ENCODE measurements around the gene MRPS34.

Gene MRPS34

DNA sequence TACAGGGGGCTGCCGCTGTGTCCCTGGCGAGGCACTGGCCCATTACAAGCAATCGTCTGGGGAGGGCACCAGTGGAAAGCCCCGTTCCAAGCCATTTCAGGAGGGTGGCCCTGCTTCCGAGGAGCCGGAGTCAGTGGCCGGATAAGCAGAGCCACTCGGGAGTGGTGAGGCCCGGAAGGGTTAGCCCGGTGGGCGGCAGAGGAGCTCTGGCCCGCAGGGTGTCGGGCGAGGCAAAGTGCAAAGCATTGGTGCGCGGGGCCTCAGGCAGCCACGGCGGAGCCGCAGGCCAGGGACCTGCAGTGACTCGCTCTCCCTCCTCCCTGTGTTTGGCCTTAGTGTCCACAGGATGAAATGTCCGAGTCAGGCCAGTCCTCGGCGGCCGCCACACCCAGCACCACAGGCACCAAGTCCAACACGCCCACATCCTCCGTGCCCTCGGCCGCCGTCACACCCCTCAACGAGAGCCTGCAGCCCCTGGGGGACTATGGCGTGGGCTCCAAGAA lies 26.2 kb downstream of the MRPS34 start:
- no peak overlapping the region for H3K4me3 ChIP-seq (ENCODE audit: low read length)
- H3K27me3 ChIP-seq (ENCODE audit: low read depth, low read length): no peaks in the 10 kb centered on the region
- no peaks in the 10 kb centered on the region for H3K9me3 ChIP-seq (ENCODE audit: insufficient read depth, low read length)
- peaks cover 3% of the 10 kb centered on the region for H3K36me3 ChIP-seq (replicated peaks; ENCODE audit: low read depth, low read length)
- H3K27ac ChIP-seq (ENCODE audit: low read length): no peak overlapping the region
- no peaks in the 10 kb centered on the region for H3K79me2 ChIP-seq (ENCODE audit: low read length)
- no peaks in the 10 kb centered on the region for H4K20me1 ChIP-seq (ENCODE audit: insufficient read depth, low read length)
- H2AFZ ChIP-seq (ENCODE audit: low read depth, low read length): no peak overlapping the region
- no peak overlapping the region for H3K4me2 ChIP-seq (ENCODE audit: low read length)
- H3K4me1 ChIP-seq (ENCODE audit: low read length): no peaks in the 10 kb centered on the region
- no peak overlapping the region for H3K9ac ChIP-seq (ENCODE audit: low read length)
- TF ChIP-seq EZH2phosphoT487 (IDR thresholded peaks at IDR 0.05; ENCODE audit: low read depth): no peak
- no peak for TF ChIP-seq CTCF (IDR thresholded peaks at IDR 0.05; ENCODE audit: low read depth, low read length)

DNA sequence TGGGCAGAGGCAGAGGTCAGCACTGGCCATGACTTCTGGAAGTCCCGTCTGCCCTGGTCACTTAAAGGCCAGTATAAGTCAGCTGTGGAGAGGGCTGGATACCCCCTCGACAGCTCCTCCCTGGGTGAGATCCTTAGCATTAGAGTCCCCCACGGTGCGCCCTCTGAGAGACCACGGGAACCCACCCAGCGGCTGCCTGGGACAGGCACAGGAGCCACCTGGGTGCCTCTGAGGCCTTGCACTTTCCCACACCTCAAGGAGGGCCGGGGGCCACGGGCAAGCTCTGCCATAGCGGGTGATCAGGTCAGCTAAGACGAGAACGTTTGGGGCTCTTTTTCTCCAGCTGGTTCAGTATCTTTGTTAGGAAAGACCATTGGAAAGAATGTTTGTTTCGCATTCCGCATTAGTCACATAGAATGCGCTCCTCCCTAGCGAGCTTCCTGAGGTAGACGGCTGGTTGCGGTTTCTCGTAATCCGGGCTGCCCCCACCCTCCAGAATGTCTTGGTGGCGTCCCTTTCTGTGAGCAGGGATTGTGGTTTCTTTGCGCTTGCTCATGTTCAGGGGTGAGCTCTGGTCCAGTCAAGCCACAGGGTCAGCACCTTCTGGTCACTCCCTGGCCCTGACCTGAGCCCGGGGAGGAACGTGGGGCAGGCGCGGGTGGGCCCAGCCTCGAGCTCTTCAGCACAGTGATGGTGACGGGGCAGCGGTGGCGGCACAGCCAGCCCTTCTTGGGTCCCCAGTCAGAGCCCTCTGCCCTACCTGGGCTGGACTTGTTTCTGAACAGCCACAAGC lies 26.8 kb downstream of the MRPS34 start:
- Histone ChIP-seq H3K4me3 (ENCODE audit: low read length) (no peak overlapping the region), H2AFZ (ENCODE audit: low read depth, low read length) (no peak overlapping the region), H3K9ac (ENCODE audit: low read length) (no peak overlapping the region), H3K79me2 (ENCODE audit: low read length) (no peaks in the 10 kb centered on the region), H3K4me2 (ENCODE audit: low read length) (no peak overlapping the region), H3K27ac (ENCODE audit: low read length) (no peak overlapping the region), H3K27me3 (ENCODE audit: low read depth, low read length) (no peaks in the 10 kb centered on the region), H3K36me3 (replicated peaks; ENCODE audit: low read depth, low read length) (peaks cover 3% of the 10 kb centered on the region), H3K4me1 (ENCODE audit: low read length) (no peaks in the 10 kb centered on the region), H3K9me3 (ENCODE audit: insufficient read depth, low read length) (no peaks in the 10 kb centered on the region), H4K20me1 (ENCODE audit: insufficient read depth, low read length) (no peaks in the 10 kb centered on the region)
- no peak for TF ChIP-seq CTCF (IDR thresholded peaks at IDR 0.05; ENCODE audit: low read depth, low read length)
- TF ChIP-seq EZH2phosphoT487 (IDR thresholded peaks at IDR 0.05; ENCODE audit: low read depth): no peak

GRCh38 chr16:1745181-1745899 lies 27.6 kb downstream of the MRPS34 start:
- no peak overlapping the region for H3K4me3 ChIP-seq (ENCODE audit: low read length)
- TF ChIP-seq EZH2phosphoT487 (IDR thresholded peaks at IDR 0.05; ENCODE audit: low read depth): no peak
- TF ChIP-seq CTCF (IDR thresholded peaks at IDR 0.05; ENCODE audit: low read depth, low read length): no peak
- H2AFZ ChIP-seq (ENCODE audit: low read depth, low read length): no peak overlapping the region
- H3K9ac ChIP-seq (ENCODE audit: low read length): no peak overlapping the region
- no peaks in the 10 kb centered on the region for H3K4me1 ChIP-seq (ENCODE audit: low read length)
- H3K9me3 ChIP-seq (ENCODE audit: insufficient read depth, low read length): no peaks in the 10 kb centered on the region
- H4K20me1 ChIP-seq (ENCODE audit: insufficient read depth, low read length): no peaks in the 10 kb centered on the region
- no peak overlapping the region for H3K27ac ChIP-seq (ENCODE audit: low read length)
- H3K36me3 ChIP-seq (replicated peaks; ENCODE audit: low read depth, low read length): peaks cover 3% of the 10 kb centered on the region
- H3K79me2 ChIP-seq (ENCODE audit: low read length): no peaks in the 10 kb centered on the region
- no peak overlapping the region for H3K4me2 ChIP-seq (ENCODE audit: low read length)
- H3K27me3 ChIP-seq (ENCODE audit: low read depth, low read length): no peaks in the 10 kb centered on the region

GRCh38 chr16:1744338-1744840 lies 28.5 kb downstream of the MRPS34 start:
- Histone ChIP-seq H2AFZ (ENCODE audit: low read depth, low read length) (no peak overlapping the region), H4K20me1 (ENCODE audit: insufficient read depth, low read length) (no peaks in the 10 kb centered on the region), H3K4me2 (ENCODE audit: low read length) (no peak overlapping the region), H3K27ac (ENCODE audit: low read length) (no peak overlapping the region), H3K27me3 (ENCODE audit: low read depth, low read length) (no peaks in the 10 kb centered on the region), H3K9ac (ENCODE audit: low read length) (no peak overlapping the region), H3K4me1 (ENCODE audit: low read length) (no peaks in the 10 kb centered on the region), H3K36me3 (replicated peaks; ENCODE audit: low read depth, low read length) (peaks cover under 1% of the 10 kb centered on the region), H3K9me3 (ENCODE audit: insufficient read depth, low read length) (no peaks in the 10 kb centered on the region), H3K4me3 (ENCODE audit: low read length) (no peak overlapping the region), H3K79me2 (ENCODE audit: low read length) (no peaks in the 10 kb centered on the region)
- TF ChIP-seq CTCF (IDR thresholded peaks at IDR 0.05; ENCODE audit: low read depth, low read length): no peak
- TF ChIP-seq EZH2phosphoT487 (IDR thresholded peaks at IDR 0.05; ENCODE audit: low read depth): no peak

Measured in OCI-LY3 (cell line).